K562 treated with DMSO at 1 percent for 4 hours (cell line): ENCODE measurements around the gene SPDYE4. TPM values are rescaled to one million over a fixed set of nuclear protein-coding genes. Genes with fewer than 3 reads are reported as not detected.

Experiments used
- total RNA-seq: library from RNA; unstranded; fragments of 300-600 nt; gene quantifications from 2 replicates; pipeline ENCODE4 v1.2.3, GENCODE V29; 2022; ENCODE audit not compliant: insufficient read depth

SPDYE4 gene
- not detected in 2 replicates for total RNA-seq

GRCh38 chr17:8758137-8758596, at the start of gene SPDYE4:
Gene SPDYE4 (minus strand): TSS chr17:8758546. CDS start chr17:8758382, 164 bp downstream.

GRCh38 chr17:8798846-8799569, 40.7 kb upstream of the SPDYE4 start, which contains the start of gene MFSD6L:
Gene MFSD6L (minus strand): TSS chr17:8799365. CDS start chr17:8799120, 245 bp downstream.

Other genes starting within 250 kb of the SPDYE4 start
- gene MYH10, start 127.8 kb downstream of the SPDYE4 start, total RNA-seq = 18.7 and 28.6 TPM in 2 replicates
- gene CCDC42, start 13.7 kb downstream of the SPDYE4 start, total RNA-seq = not detected in 2 replicates
- gene MFSD6L, start 40.8 kb upstream of the SPDYE4 start, total RNA-seq = not detected in 2 replicates
- not detected in 2 replicates for gene PIK3R6, start 109.1 kb upstream of the SPDYE4 start, total RNA-seq
- 0.17 TPM in 1 of 2 replicates, not detected in the other for gene PIK3R5, start 207.2 kb upstream of the SPDYE4 start, total RNA-seq